Panc1 (cell line): Measurements from ENCODE around the gene BICRA.

Experiments used
- CTCF ChIP-seq: fragments of 450-650 bp; IDR thresholded peaks from 2 replicates; pipeline ENCODE4 v1.5.1; 2017; ENCODE audit warnings: mild to moderate bottlenecking
- POLR2AphosphoS5 ChIP-seq: IDR thresholded peaks from 2 replicates; pipeline ENCODE4 v1.6.1; 2012; ENCODE audit warnings: mild to moderate bottlenecking, low read depth, low read length, moderate library complexity

- TF ChIP-seq CTCF (no peak), POLR2AphosphoS5 (no peak)
These were observed 22.9 kb downstream of the BICRA start for GRCh38 chr19:47631681-47632446.
